ENCODE data around the gene CYB5R4.

The CYB5R4 gene
- 44.6 to 52.6 reads per million in 2 donors for total RNA-seq

DNA sequence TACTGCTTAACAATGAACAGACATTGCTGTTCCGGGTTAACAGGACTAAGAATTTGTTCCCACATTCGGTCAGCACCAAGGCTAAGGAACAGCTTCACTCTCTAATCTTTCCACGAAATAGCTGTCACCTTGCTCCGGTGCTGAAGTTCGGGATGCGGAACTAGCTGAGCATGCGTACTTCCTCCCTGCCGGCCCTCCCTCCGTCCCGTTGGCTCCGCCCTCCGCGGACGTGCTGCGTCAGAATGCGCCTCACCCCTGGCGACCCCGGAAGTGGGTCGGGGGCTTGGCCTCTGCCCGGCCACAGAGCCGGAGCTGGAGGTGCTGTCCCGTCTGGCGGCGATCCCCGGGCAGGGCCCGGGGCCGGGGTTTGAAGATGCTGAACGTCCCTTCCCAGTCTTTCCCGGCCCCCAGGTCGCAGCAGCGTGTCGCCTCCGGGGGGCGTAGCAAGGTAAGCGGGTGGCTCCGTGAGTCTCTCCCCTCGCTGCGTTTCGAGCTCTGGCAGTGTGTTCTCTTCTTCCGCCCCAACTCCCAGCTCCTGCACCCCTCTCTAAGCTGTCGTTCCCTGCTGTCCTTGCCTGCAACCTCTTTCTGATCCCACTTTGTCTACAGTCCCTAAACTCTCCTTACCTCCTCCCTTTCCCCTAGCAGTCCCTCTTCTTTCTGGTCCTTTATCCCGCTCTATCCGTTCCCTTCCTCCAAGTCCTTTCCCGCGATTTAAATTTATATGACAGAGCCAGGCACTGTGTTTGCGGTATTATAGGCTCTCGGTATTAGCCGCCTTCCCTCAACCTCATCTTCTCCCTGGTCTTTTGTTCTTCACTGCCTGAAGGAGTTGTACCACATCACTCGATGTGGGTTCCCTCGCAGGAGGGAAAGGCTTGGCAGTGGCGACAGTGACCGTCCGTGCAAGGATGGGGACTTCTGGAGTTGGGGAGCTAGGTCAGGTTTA lies at the start of gene CYB5R4:
TSS of gene CYB5R4 (plus strand) at position 280 of the 949 bp plus-strand sequence. CDS start at position 374, 94 bp downstream.
- DNase-seq = peak; percentile 84

- no peak for DNase-seq
These were observed 46.9 kb upstream of the CYB5R4 start for GRCh38 chr6:83812595-83812994.

DNA sequence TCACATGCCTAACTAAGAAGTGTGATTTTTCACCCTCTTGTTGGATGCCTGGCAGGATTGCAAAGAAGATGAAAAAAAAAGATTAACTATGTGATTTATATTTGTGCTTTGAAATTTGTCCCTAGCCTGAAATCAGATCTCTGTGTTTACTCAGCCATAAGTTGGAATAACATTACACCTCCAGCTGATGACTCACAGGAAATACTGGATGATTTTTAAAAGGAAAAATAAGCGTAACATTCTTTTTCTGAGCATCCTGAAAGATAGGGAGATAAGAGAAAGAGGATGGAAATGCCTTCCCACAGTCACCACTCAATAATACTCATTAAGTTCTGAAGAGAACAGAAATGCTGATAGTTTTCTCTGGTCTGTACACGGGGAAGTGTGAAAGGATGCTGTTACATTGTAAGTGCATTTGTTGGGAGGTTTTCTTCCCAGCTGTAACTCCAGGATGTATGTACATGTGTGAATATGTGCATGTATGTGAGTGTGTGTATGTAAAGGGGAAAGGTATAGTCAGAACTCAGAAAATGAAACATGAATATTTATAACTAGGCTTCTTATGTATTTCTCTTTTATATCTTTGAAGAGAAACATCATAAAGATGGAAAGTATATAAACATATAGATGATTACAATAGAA lies 43.7 kb upstream of the CYB5R4 start:
- no peak for DNase-seq

DNA sequence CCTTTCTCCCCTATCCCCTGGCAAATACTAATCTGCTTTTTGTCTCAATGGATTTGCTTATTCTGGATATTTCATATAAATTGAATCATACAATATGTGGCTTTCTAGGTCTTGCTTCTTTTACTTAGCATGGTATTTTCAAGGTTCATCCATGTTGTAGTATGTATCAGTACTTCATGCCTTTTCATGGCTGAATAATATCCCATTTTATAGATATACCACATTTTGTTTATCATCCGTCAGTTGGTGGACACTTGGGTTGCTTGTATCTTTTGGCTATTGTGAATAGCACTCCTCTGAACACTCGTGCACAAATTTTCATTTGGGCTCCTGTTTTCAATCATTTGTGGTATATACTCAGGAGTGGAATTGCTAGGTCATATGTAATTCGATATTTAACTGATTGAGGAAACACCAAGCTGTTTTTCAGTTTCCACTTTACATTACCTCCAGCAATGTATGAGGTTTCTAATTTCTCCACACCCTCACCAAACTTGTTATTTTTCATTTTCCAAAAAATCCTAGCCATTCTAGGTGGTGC lies 36.8 kb upstream of the CYB5R4 start:
- no peak for DNase-seq

DNA sequence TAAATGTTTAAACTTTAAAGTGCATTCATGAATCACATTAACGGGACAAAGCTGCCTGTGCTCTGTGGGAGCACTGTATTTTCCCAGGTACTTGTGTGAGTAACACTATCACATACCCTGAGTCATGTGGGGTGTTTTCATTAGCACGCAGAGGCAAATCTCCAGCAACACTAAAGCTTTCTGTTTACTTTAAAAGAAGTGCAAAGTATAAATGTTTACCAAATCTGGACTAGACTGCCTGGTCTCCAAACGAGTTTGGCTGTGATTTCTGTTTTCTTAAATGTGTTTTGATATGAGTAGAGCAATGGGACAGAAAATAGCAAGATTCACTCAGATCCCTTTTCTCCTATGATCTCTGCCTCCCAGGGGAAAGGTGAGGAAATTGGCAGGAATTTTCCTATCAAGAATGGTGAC lies 35.1 kb upstream of the CYB5R4 start:
- no peak for DNase-seq

GRCh38 chr6:83824831-83825230 lies 34.7 kb upstream of the CYB5R4 start:
- no peak for DNase-seq

DNA sequence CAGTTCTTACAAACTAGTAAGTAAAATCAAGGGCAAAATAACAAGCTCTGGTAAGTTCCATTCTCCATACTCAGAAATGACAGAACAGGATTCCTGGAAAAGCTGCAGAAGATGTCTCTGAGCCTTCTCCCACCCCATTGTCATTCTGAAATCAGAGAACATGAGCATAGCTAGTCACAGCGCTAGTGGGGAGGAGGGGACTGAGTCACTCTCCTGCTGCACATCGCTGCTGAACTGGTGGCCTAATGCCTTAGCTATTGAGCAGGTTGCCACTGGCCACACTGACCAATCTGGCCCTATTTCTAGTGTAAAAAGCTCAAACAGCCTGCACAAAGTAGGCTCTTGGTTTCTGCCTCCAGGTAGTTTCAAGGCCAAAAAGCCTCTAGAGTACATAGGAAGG lies 32.4 kb upstream of the CYB5R4 start:
- no peak for DNase-seq

DNA sequence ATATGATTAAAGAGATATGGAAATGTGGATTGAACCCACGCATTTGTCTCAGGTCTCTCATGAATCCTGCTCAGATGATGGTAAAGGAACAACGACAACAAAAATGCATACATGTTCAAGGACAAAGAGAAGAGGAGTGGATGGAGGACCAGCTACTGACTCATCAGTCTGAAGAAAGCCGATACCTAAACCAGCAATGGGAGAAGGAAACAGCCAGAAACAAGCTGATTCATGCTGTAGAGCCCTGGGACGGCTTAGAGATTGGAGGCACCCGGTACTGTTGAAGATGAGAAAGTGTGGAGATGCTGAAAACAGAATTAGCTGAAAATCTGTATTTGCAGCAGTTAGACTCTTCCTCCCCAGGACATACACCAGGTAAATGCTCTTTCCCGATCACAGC lies 20.8 kb upstream of the CYB5R4 start:
- DNase-seq = no peak

GRCh38 chr6:83844170-83844569 lies 15.3 kb upstream of the CYB5R4 start:
- DNase-seq = no peak

DNA sequence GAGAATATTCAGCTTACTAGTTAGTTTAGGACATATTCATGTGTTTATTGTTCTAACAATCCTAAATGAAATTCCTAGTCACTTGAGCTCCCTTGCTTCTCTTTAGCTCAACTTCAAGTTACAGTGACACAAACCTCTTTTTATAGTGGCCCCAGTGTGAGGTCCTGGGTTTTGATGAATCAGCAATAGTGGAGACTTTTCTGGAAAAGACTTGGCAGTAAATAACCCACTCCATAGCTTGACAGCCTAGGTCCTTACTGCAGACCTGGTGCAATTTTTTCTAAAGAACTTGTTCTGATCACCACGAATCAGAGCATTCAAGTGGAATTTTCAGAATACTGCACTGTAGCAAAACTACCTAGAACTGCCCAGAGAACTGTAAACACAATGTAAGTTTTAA lies 13.2 kb upstream of the CYB5R4 start:
- DNase-seq = no peak

GRCh38 chr6:83847179-83847578 lies 12.3 kb upstream of the CYB5R4 start:
- no peak for DNase-seq

GRCh38 chr6:83849127-83849526 lies 10.4 kb upstream of the CYB5R4 start:
- no peak for DNase-seq

- no peak for DNase-seq
These were observed 9.9 kb upstream of the CYB5R4 start for GRCh38 chr6:83849610-83850009.

GRCh38 chr6:83852528-83853177 lies 6.8 kb upstream of the CYB5R4 start:
- DNase-seq = no peak

GRCh38 chr6:83853178-83854000 lies 6.1 kb upstream of the CYB5R4 start, which contains the start of gene RIPPLY2:
TSS of gene RIPPLY2 (plus strand) at chr6:83853360. CDS start at chr6:83853417, 57 bp downstream.
- peak; percentile 7 for DNase-seq

- DNase-seq = no peak
These were observed 5.4 kb upstream of the CYB5R4 start for GRCh38 chr6:83854001-83854501.

GRCh38 chr6:83854766-83855165 lies 4.7 kb upstream of the CYB5R4 start:
- DNase-seq = no peak

DNA sequence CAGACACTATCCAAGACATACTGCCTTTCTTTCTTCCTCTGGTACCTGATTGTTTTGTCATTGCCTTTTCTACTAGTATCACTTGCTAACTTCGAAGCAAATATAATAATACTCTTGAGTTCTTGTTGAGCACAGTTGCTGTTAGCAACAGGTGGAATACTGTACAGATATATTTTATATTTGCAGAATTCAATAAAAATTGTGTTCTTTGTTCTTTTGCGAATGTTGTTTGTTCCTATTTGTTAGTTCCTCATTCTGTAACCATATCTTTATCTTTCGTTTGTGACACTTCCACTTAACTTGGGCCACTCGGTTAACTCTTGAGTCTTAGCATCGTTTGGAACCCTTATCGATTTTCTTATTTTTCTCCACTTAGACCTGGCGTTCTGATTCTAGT lies 868 bp downstream of the CYB5R4 start:
- no peak for DNase-seq

DNA sequence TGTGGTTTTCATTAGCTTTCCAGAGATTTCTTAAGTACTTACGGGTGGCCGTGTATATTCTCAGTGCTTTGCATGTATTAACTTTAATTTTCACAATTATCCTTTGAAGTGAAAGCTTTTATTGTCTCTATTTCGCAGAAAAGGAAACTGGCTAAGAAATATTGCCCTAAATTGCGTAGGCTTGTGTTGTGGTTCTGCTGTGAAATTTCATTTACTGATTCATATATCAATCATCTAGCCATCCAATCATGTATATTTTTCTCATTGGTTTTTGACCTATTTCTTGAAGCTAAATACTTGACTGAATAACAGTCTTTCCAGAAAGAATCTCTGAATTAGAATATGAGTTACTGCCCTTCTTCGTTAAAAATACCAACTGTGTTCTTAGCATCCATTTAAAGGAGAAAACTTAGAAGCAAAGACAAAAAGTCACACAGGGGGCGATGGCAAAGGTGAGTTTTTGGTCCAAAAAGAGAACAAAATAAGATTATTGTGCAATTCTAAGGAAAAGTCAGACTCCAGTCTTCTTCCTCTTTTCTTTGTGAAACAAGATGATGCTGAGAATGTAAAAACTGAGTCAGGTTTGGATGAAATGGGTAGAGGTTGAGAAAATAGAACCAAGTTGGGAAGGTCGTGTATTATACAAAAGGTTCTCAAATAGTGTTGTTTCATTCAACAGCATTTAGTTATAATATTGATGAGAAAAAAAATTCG lies 1.4 kb downstream of the CYB5R4 start:
- DNase-seq = no peak

DNA sequence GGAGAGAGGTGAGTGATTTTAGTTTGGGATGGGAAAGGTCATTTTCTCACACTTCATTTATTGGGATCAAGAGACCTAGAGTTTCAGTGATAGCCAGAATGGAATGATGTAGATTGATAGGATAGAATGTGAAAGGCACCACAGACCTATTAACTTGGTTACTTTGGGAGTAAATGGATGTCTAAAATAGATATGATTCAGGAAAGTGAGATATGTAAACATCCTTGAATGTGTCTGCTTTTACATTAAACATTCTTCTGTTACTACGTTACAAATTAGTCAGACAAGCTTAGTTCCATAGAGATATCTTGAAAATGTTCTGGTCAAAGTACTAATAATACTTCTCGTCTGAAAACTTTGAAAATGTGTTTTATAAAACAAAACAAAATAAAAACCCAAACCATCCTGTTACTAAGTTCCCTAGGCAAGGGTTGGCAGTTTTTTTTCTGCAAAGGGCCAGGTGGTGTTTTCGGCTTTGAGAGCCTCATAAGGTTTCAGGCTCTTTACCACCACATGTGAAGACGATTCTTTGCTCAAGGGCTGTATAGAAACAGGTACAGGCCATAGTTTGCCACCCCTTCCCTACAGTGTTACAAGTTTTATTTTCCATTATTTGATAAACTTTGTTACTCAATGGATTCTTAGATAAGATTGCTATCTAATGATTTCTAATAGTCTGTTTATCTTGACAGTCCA lies 3.4 kb downstream of the CYB5R4 start:
- no peak for DNase-seq

DNA sequence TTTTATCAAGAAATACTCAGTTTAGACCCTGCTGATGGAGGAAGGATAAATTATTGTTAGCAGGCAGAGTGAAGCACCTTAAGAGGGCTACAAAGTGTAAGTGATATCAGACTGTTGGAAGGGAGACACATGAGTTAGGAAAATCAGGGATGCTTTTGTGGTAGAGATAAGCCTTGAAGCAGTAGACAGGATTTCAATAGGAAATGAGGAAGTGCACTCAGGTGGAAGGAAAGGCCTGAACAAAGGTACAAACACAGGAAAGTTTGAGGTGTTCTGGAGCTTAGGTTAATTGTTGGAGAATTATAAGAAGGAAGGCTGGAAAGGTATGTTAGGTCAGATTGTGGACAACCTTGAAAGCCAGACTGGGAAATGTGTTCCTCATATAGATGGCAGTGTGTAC lies 7.6 kb downstream of the CYB5R4 start:
- no peak for DNase-seq

Measured in activated gamma-delta T cell (primary cell).